Astrocyte (in vitro differentiated cells and primary cell): ENCODE results near the gene PREX1. TPM values are rescaled to one million over a fixed set of nuclear protein-coding genes. Genes with fewer than 3 reads are reported as not detected.
"Not testable (repeated sequence)": the region's sequence is repeated elsewhere in the genome, so short reads cannot be mapped to it uniquely, and the experiment has no call there.

Experiments
- DNase-seq: peaks from one replicate; pipeline ENCODE4 v3.0.0-alpha.2; 2010; ENCODE audit warnings: low read depth
- FAIRE-seq: peaks from 2 replicates; lab custom pipeline; 2011; peaks lifted over from hg19 to GRCh38; lab: Jason Lieb, UNC
- H2AFZ ChIP-seq: 2 replicates; pipeline ENCODE4 v1.6.0; 2012; ENCODE audit warnings: low read depth, low read length, inconsistent platforms
- H3K27ac ChIP-seq: 2 replicates; pipeline ENCODE4 v1.5.1; 2011; ENCODE audit warnings: low read depth, low read length, inconsistent platforms
- H3K27me3 ChIP-seq: 2 replicates; pipeline ENCODE4 v1.6.0; 2011; ENCODE audit warnings: low read length, inconsistent platforms; ENCODE audit not compliant: insufficient read depth
- H3K36me3 ChIP-seq: 2 replicates; pipeline ENCODE4 v1.5.1; 2011; ENCODE audit warnings: low read length, inconsistent platforms; ENCODE audit not compliant: insufficient read depth
- H3K4me1 ChIP-seq: 2 replicates; pipeline ENCODE4 v1.5.1; 2011; ENCODE audit warnings: low read length, inconsistent platforms; ENCODE audit not compliant: insufficient read depth
- H3K4me2 ChIP-seq: 2 replicates; pipeline ENCODE4 v1.6.0; 2012; ENCODE audit warnings: low read length, inconsistent platforms
- H3K4me3 ChIP-seq: 2 replicates; pipeline ENCODE4 v1.5.1; 2011; ENCODE audit warnings: low read depth, mild to moderate bottlenecking, low read length, inconsistent platforms; ENCODE audit not compliant: insufficient read depth
- H3K79me2 ChIP-seq: 2 replicates; pipeline ENCODE4 v1.6.0; 2012; ENCODE audit warnings: mild to moderate bottlenecking, low read length, inconsistent platforms; ENCODE audit not compliant: insufficient read depth
- H3K9ac ChIP-seq: 2 replicates; pipeline ENCODE4 v1.6.0; 2012; ENCODE audit warnings: mild to moderate bottlenecking, low read length, inconsistent platforms
- H3K9me3 ChIP-seq: 2 replicates; pipeline ENCODE4 v1.5.1; 2012; ENCODE audit warnings: low read depth, mild to moderate bottlenecking, low read length, inconsistent platforms; ENCODE audit not compliant: insufficient read depth
- H4K20me1 ChIP-seq: 2 replicates; pipeline ENCODE4 v1.6.0; 2012; ENCODE audit warnings: low read length, inconsistent platforms; ENCODE audit not compliant: insufficient read depth
- H3K27ac Mint-ChIP-seq: one replicate; pipeline ENCODE4 v1.8.0; 2021; ENCODE audit warnings: mild to moderate bottlenecking, mixed read lengths; ENCODE audit not compliant: unreplicated experiment
- H3K27me3 Mint-ChIP-seq: one replicate; pipeline ENCODE4 v1.8.0; 2021; ENCODE audit warnings: low read depth, mixed read lengths; ENCODE audit not compliant: unreplicated experiment
- H3K36me3 Mint-ChIP-seq: one replicate; pipeline ENCODE4 v1.8.0; 2021; ENCODE audit warnings: low read depth, mixed read lengths; ENCODE audit not compliant: unreplicated experiment
- H3K4me1 Mint-ChIP-seq: one replicate; pipeline ENCODE4 v1.8.0; 2021; ENCODE audit warnings: low read depth, mixed read lengths; ENCODE audit not compliant: unreplicated experiment
- H3K4me3 Mint-ChIP-seq: one replicate; pipeline ENCODE4 v1.8.0; 2021; ENCODE audit warnings: mild to moderate bottlenecking, moderate library complexity, mixed read lengths; ENCODE audit not compliant: unreplicated experiment
- H3K9me3 Mint-ChIP-seq: one replicate; pipeline ENCODE4 v1.8.0; 2021; ENCODE audit warnings: mild to moderate bottlenecking, mixed read lengths; ENCODE audit not compliant: unreplicated experiment
- EZH2 ChIP-seq: IDR thresholded peaks from 2 replicates; pipeline ENCODE4 v1.6.1; 2012; ENCODE audit warnings: mild to moderate bottlenecking, low read length, inconsistent platforms; ENCODE audit not compliant: insufficient read depth
- total RNA-seq: library from RNA; stranded (reverse); gene quantifications from 2 replicates; pipeline ENCODE4 v1.2.1, GENCODE V29; 2021
- TF ChIP-seq, protein P1 (sequence below): IDR thresholded peaks from 2 replicates; pipeline ENCODE4 v1.5.1; 2011; ENCODE audit warnings: low read depth, mild to moderate bottlenecking, inconsistent platforms, low read length, moderate library complexity; ENCODE audit not compliant: insufficient read depth

PREX1 gene
- total RNA-seq, 1 donor from 2014 or later: 3.5 TPM

- Mint-ChIP-seq H3K4me3 (no peak overlapping the region), H3K4me1 (peaks cover 11% of the 10 kb centered on the region), H3K36me3 (no peaks in the 10 kb centered on the region), H3K9me3 (peaks cover 5% of the 10 kb centered on the region), H3K27me3 (peaks cover 2% of the 10 kb centered on the region), H3K27ac (no peak overlapping the region)
- no peak for FAIRE-seq
- Histone ChIP-seq H3K9me3 (peaks cover 3% of the 10 kb centered on the region), H3K79me2 (peaks cover 3% of the 10 kb centered on the region), H3K27ac (no peak overlapping the region), H3K4me3 (no peak overlapping the region), H3K9ac (no peak overlapping the region), H2AFZ (no peak overlapping the region), H4K20me1 (no peaks in the 10 kb centered on the region), H3K27me3 (no peaks in the 10 kb centered on the region), H3K4me1 (peaks cover 4% of the 10 kb centered on the region), H3K36me3 (no peaks in the 10 kb centered on the region), H3K4me2 (no peak overlapping the region)
- TF ChIP-seq, protein P1, sequence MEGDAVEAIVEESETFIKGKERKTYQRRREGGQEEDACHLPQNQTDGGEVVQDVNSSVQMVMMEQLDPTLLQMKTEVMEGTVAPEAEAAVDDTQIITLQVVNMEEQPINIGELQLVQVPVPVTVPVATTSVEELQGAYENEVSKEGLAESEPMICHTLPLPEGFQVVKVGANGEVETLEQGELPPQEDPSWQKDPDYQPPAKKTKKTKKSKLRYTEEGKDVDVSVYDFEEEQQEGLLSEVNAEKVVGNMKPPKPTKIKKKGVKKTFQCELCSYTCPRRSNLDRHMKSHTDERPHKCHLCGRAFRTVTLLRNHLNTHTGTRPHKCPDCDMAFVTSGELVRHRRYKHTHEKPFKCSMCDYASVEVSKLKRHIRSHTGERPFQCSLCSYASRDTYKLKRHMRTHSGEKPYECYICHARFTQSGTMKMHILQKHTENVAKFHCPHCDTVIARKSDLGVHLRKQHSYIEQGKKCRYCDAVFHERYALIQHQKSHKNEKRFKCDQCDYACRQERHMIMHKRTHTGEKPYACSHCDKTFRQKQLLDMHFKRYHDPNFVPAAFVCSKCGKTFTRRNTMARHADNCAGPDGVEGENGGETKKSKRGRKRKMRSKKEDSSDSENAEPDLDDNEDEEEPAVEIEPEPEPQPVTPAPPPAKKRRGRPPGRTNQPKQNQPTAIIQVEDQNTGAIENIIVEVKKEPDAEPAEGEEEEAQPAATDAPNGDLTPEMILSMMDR: no peak
- TF ChIP-seq EZH2: no peak
- DNase-seq: no peak
Observed at GRCh38 chr20:48759631-48760245, 68.1 kb downstream of the PREX1 start.

DNA sequence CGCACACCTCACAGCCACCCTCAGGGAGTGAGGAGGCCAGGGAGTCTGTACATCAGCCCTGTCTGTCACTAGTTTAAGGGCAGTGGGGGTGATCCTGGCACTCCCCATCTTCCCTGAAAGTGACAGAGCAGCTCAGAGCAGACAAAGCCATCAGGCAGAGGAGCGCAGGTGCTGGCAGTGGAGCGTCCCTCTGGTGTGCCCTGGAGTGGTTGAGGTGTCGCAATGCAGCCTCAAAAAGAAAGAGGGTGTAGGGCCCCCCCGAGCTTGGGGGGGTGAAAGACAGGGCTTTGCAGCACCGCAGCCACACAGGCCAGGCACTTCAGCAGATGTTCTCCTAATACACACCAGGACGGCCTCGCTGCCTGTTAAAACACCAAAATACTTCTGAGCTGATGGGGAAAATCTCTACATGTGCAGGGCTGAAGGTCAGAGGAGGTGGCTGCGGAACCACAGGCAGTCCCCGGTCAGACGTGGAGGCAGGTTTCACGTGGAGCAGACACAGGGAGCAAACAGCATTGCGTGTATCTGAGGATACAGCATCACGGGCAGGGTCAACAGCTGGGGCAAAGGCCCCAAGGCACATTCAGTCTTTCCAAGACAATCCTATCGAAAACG lies 69.5 kb downstream of the PREX1 start:
- FAIRE-seq: no peak
- no peaks in the 10 kb centered on the region for H3K36me3 ChIP-seq
- TF ChIP-seq, protein P1: no peak
- no peak for TF ChIP-seq EZH2
- Mint-ChIP-seq H3K4me1 (peaks cover 9% of the 10 kb centered on the region), H3K27me3 (peaks cover 2% of the 10 kb centered on the region), H3K36me3 (no peaks in the 10 kb centered on the region), H3K4me3 (no peak overlapping the region), H3K9me3 (peaks cover 8% of the 10 kb centered on the region), H3K27ac (no peak overlapping the region)
- H3K79me2 ChIP-seq: peaks cover 3% of the 10 kb centered on the region
- no peak overlapping the region for H2AFZ ChIP-seq
- no peak overlapping the region for H3K4me2 ChIP-seq
- H3K4me3 ChIP-seq: no peak overlapping the region
- H3K9ac ChIP-seq: no peak overlapping the region
- H3K9me3 ChIP-seq: peaks cover 3% of the 10 kb centered on the region
- no peak overlapping the region for H3K27ac ChIP-seq
- no peaks in the 10 kb centered on the region for H4K20me1 ChIP-seq
- H3K27me3 ChIP-seq: no peaks in the 10 kb centered on the region
- H3K4me1 ChIP-seq: peaks cover 4% of the 10 kb centered on the region
- DNase-seq: no peak

DNA sequence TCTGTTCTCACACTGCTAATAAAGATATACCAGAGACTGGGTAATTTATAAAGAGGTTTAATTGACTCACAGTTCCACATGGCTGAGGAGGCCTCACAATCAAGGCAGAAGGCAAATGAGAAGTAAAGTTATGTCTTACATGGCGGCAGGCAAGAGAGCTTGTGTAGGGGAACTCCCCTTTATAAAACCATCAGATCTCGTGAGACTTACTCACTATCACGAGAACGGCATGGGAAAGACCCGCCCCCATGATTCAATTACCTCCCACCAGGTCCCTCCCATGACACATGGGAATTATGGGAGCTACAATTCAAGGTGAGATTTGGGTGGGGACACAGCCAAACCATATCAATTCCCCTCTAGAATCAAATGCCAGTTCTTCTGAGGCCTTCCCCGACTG lies 71.0 kb downstream of the PREX1 start:
- not testable (repeated sequence) for H3K79me2 ChIP-seq, DNase-seq, H3K9me3 Mint-ChIP-seq, H2AFZ ChIP-seq, H3K4me1 Mint-ChIP-seq, H3K4me3 ChIP-seq, H3K4me1 ChIP-seq, H4K20me1 ChIP-seq, H3K36me3 ChIP-seq, H3K9me3 ChIP-seq, H3K27ac ChIP-seq, H3K27me3 Mint-ChIP-seq, H3K4me3 Mint-ChIP-seq, H3K36me3 Mint-ChIP-seq, FAIRE-seq, H3K9ac ChIP-seq, H3K27me3 ChIP-seq, H3K27ac Mint-ChIP-seq, H3K4me2 ChIP-seq
